ACC112 (cell line): ENCODE measurements around the gene NCKAP1.
"Not testable (repeated sequence)": the region's sequence is repeated elsewhere in the genome, so short reads cannot be mapped to it uniquely, and the experiment has no call there.

Experiments
- H2AFZ ChIP-seq: fragments of 200-600 bp; sonication (generic); one replicate; pipeline ENCODE4 v1.6.0; 2017; ENCODE audit warnings: antibody characterized with exemption, low read length; ENCODE audit not compliant: unreplicated experiment
- H3K27ac ChIP-seq: fragments of 200-600 bp; sonication (generic); 2 replicates; pipeline ENCODE4 v1.5.1; 2014; ENCODE audit warnings: low read depth, mild to moderate bottlenecking, antibody characterized with exemption, low read length, moderate library complexity
- H3K27me3 ChIP-seq: fragments of 200-600 bp; sonication (generic); 2 replicates; pipeline ENCODE4 v1.6.1; 2014; ENCODE audit warnings: mild to moderate bottlenecking, antibody characterized with exemption, low read length, moderate library complexity, mixed read lengths; ENCODE audit not compliant: insufficient read depth
- H3K36me3 ChIP-seq: fragments of 200-600 bp; sonication (generic); 2 replicates; pipeline ENCODE4 v1.6.1; 2016; ENCODE audit warnings: mild to moderate bottlenecking, antibody characterized with exemption, low read length, moderate library complexity, mixed read lengths; ENCODE audit not compliant: insufficient read depth
- H3K4me1 ChIP-seq: fragments of 200-600 bp; sonication (generic); one replicate; pipeline ENCODE4 v1.6.1; 2016; ENCODE audit warnings: low read length, mixed read lengths; ENCODE audit not compliant: insufficient read depth, unreplicated experiment, control insufficient read depth
- H3K4me3 ChIP-seq: fragments of 200-600 bp; sonication (generic); 2 replicates; pipeline ENCODE4 v1.5.1; 2014; ENCODE audit warnings: mild to moderate bottlenecking, low read depth, low read length
- H3K79me2 ChIP-seq: fragments of 200-600 bp; sonication (generic); one replicate; pipeline ENCODE4 v1.6.0; 2016; ENCODE audit warnings: low read length; ENCODE audit not compliant: control insufficient read depth, unreplicated experiment, insufficient read depth

NCKAP1 gene

DNA sequence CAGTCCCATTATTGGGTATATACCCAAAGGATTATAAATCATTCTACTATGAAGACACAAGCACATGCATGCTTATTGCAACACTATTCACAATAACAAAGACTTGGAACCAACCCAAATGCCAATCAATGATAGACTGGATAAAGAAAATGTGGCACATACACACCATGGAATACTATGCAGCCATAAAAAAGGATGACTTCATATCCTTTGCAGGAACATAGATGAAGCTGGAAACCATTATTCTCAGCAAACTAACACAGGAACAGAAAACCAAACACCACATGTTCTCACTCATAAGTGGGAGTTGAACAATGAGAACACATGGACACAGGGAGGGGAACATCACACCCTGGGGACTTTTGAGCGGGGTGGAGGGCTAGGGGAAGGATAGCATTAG lies 158.2 kb downstream of the NCKAP1 start:
- not testable (repeated sequence) for H2AFZ ChIP-seq, H3K27ac ChIP-seq, H3K4me3 ChIP-seq, H3K36me3 ChIP-seq, H3K27me3 ChIP-seq, H3K79me2 ChIP-seq
- H3K4me1 ChIP-seq: peaks cover 11% of the 10 kb centered on the region

GRCh38 chr2:182876653-182877052 lies 161.6 kb downstream of the NCKAP1 start:
- H3K27ac ChIP-seq, H2AFZ ChIP-seq, H3K4me3 ChIP-seq, H3K79me2 ChIP-seq, H3K36me3 ChIP-seq, H3K27me3 ChIP-seq, H3K4me1 ChIP-seq: not testable (repeated sequence)

DNA sequence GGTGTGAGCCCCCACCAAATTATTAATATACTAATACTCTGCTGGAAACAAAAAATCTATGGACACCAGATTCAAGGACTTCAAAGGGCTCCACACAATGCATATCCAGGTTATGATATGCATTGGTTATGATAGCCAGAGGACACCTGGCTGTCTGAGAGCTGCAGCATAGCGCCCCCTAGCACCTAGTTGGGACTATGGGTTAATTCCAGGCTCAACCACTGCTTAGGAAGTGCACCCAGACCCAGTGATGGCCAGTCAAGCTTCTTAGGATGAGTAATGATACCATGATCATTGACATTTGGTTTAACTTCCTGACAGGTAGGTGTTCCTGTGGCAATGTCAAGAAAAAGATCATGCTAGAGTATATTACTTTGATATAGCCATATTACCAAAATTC lies 168.0 kb downstream of the NCKAP1 start:
- no peak overlapping the region for H2AFZ ChIP-seq
- H3K4me3 ChIP-seq: no peak overlapping the region
- no peaks in the 10 kb centered on the region for H3K36me3 ChIP-seq
- H3K27me3 ChIP-seq: peaks cover 6% of the 10 kb centered on the region
- H3K4me1 ChIP-seq: no peaks in the 10 kb centered on the region
- H3K27ac ChIP-seq: no peak overlapping the region
- H3K79me2 ChIP-seq: no peaks in the 10 kb centered on the region

- H2AFZ ChIP-seq: no peak overlapping the region
- no peak overlapping the region for H3K4me3 ChIP-seq
- H3K4me1 ChIP-seq: no peaks in the 10 kb centered on the region
- H3K27ac ChIP-seq: no peak overlapping the region
- H3K27me3 ChIP-seq: peaks cover 6% of the 10 kb centered on the region
- no peaks in the 10 kb centered on the region for H3K79me2 ChIP-seq
- no peaks in the 10 kb centered on the region for H3K36me3 ChIP-seq
Measured at GRCh38 chr2:182868054-182868796, 170.0 kb downstream of the NCKAP1 start.

GRCh38 chr2:182867426-182868053 lies 170.7 kb downstream of the NCKAP1 start:
- Histone ChIP-seq H3K4me3 (peak overlapping the region; percentile 87), H3K79me2 (no peaks in the 10 kb centered on the region), H3K27me3 (peaks cover 6% of the 10 kb centered on the region), H3K27ac (no peak overlapping the region), H2AFZ (peak overlapping the region; percentile 100), H3K36me3 (no peaks in the 10 kb centered on the region), H3K4me1 (no peaks in the 10 kb centered on the region)

DNA sequence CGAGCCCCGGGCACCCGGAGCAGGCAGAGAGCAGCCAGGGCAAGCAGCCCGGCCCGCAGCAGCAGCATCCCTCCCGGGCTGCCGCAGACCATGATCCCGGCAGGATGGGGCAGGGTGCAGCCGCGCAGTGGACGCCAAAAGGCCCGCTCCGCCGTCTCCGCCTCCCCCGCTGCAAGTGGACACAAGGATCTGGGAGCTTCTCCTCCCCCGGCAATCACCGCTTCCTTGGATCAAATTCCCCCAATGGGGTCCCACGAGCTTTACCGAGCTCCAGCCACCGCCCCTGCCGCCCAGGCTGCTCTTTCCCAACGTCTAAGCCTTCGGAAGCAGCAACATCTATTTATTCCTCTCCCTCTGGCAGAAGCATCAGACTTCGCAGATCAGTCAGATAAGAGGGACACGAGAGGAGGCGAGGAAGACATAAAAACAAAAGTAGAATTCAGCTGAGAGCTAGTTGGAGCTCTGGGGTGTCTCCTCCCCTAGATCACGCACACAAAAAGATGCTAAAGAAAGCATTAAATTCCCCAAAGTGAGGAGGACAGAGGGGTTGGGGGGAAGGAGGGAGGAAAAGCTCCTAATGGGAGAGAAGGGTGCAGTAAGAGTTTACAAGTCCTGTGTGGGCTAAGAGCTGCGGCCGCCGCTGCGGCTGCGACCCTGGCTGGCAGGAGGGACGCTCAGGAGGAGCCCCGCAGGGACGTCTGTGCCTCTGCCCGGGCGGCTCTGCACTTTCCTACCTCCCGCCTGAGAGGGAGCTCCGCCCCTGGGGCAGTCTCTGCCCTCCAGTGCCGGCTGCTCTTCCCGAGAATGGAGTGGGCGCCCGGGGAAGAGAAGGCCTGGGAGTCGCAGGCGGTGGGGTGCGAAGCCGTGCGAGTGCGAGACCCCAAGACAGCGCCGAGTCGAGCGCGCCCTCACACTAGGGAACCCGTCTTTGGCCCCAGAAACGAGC lies 171.5 kb downstream of the NCKAP1 start, which contains the start of gene FRZB:
TSS of gene FRZB (minus strand) at position 177 of the 946 bp plus-strand sequence. CDS start at position 92, 85 bp downstream.
- no peaks in the 10 kb centered on the region for H3K4me1 ChIP-seq
- peaks cover 6% of the 10 kb centered on the region for H3K27me3 ChIP-seq
- H2AFZ ChIP-seq: peak within 1 kb of the TSS; percentile 100
- H3K79me2 ChIP-seq: no peaks in the 10 kb centered on the region
- H3K4me3 ChIP-seq: peak within 1 kb of the TSS; percentile 87
- H3K36me3 ChIP-seq: no peaks in the 10 kb centered on the region
- H3K27ac ChIP-seq: no peak within 1 kb of the TSS

DNA sequence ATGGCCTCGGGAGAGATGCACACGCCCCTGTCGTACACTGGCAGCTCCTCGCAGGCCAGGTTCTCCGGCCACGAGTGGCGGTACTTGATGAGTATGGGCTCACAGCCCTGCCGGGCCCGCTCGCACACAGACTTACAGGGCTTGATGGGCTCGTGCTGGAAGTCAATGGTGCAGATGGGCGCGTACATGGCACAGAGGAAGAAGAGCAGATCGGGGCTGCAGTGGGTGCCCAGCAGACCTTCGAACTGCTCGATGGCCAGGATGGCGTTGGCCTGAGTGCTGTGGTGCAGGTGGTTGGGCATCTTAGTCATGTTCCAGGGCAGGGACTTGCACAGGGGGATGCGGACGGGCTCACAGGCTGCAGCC lies 172.2 kb downstream of the NCKAP1 start:
- no peaks in the 10 kb centered on the region for H3K4me1 ChIP-seq
- no peak overlapping the region for H3K27ac ChIP-seq
- peak overlapping the region; percentile 87 for H3K4me3 ChIP-seq
- peaks cover 6% of the 10 kb centered on the region for H3K27me3 ChIP-seq
- no peaks in the 10 kb centered on the region for H3K36me3 ChIP-seq
- no peaks in the 10 kb centered on the region for H3K79me2 ChIP-seq
- H2AFZ ChIP-seq: peak overlapping the region; percentile 100

DNA sequence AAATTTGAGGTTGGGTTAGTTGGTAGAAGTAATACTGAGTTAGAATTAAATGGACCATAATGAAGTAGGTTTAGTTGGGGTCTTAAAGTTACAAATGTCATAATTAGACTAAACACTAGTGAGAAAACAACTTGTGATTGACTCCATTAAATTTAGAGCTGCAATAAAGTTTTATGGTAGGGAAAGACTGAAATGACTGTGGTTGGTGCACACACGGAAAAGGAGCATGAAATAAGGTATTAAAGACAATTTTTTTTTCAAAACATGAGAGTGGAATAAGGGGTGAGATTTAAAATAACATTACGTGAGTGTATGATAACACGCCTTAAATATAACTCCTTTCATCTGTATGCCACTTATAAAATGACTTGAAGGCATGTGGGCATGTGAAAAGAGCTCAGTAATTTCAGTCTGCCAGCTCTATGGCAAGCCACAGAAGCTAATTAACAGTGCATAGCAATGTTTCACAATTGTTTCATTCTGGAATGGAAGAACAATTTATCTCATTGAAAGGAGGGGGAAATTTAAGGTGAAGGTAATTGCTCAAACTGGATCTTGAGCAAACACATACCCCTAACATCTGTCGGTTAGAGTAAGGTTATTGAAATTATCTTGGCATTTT lies 173.2 kb downstream of the NCKAP1 start:
- Histone ChIP-seq H3K27me3 (peaks cover 6% of the 10 kb centered on the region), H3K79me2 (no peaks in the 10 kb centered on the region), H3K36me3 (no peaks in the 10 kb centered on the region), H3K4me1 (no peaks in the 10 kb centered on the region), H3K27ac (no peak overlapping the region), H3K4me3 (no peak overlapping the region), H2AFZ (no peak overlapping the region)

- Histone ChIP-seq H3K4me1 (no peaks in the 10 kb centered on the region), H2AFZ (no peak overlapping the region), H3K36me3 (no peaks in the 10 kb centered on the region), H3K27me3 (peaks cover 6% of the 10 kb centered on the region), H3K4me3 (no peak overlapping the region), H3K27ac (no peak overlapping the region), H3K79me2 (no peaks in the 10 kb centered on the region)
Measured at GRCh38 chr2:182863642-182864041, 174.6 kb downstream of the NCKAP1 start.

DNA sequence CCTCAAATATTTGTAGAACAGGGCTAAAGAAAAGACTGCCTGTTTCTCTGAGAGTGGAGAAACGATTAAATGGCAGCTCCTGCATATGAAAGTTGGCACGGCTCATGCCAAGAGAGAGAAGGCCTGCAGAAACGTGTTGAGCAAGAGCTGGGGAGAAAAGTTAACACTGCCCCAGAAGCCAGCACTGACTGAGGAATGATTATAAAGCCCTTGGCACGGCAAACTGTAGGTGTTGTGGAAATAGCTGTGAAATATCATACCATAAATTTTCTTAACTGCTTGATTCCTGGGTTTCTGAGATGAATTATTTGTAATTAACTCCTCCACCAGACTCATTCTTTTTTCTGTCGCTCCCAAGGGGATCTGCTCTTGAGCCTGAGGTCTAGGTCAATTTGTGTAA lies 176.2 kb downstream of the NCKAP1 start:
- H3K27me3 ChIP-seq: peaks cover 6% of the 10 kb centered on the region

More for the DNA sequence above, 176.2 kb downstream of the NCKAP1 start:
- H3K27ac ChIP-seq: no peak overlapping the region
- H3K4me1 ChIP-seq: no peaks in the 10 kb centered on the region
- no peak overlapping the region for H2AFZ ChIP-seq
- no peak overlapping the region for H3K4me3 ChIP-seq
- H3K36me3 ChIP-seq: no peaks in the 10 kb centered on the region
- no peaks in the 10 kb centered on the region for H3K79me2 ChIP-seq
